HG03520 (cell line): Measurements from ENCODE around the gene RBSN.

Source experiments
- ATAC-seq: cut with Tn5 transposase; IDR thresholded peaks from one replicate; pipeline ENCODE4 v1.9.1; 2021; ENCODE audit warnings: mild to moderate bottlenecking, moderate library complexity; ENCODE audit not compliant: unreplicated experiment

RBSN gene

DNA sequence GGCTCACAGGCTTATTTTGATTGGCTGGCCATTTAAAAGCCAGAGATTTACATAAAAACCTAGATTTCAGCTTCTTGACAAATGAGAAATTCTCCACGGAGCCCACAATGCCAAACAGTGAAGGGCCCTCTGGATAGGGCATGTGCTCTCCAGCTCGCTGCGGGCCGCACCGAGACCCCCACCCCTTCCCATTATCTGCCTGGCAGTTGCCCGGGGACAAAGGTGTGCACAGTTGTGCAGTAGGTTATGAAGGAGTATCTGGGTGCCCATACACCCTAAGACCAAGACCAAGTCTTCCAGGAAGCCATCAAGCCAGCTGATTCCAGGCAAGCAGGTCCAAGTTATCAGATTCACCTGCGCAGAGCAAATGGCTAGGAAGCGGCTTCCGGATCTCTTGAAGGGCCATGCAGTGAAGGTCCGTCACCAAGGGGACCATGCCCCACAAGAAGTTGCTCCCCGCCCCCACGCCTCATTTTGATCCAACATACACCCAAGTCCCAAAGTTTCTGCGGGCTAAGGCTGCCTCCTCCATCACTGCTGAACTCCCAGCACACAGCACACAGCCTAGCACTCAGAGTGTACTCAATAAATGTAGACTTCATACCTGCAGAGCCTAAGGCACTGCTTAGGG lies 35.2 kb downstream of the RBSN start:
- ATAC-seq: no peak

DNA sequence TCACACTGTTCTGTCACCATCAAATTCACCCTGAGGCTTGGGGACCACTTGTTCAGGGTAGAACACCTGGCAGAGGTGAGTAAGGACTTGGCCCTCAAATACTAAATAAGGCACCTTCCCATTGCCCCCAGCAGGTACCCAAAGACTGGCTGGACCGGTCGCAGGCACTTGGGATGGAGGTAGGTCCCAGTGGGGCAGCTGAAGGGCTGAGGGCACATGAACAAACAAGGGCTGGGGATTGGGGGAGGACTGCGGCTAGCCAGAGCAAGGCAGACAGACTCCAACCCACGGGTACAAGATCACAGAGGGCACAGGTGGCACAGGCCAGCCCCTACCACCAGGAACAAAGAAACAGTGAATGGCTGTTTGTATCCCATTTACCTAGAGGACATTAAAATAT lies 35.7 kb downstream of the RBSN start:
- no peak for ATAC-seq

DNA sequence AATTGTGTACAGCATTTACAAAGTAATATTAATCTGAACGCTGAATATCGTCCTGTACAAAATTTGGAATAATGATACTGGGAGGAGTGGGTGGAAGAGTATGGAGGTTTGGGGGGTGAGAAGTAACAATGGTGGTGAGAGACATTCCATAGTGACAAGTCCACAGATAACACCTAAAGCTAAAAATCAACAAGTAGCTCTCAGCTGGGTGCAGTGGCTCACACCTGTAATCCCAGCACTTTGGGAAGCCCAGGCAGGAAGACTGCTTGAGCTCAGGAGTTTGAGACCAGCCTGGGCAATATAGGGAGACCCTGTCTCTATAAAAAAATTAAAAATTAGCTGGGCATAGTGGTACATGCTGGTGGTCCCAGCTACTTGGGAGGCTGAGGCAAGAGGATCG lies 38.9 kb downstream of the RBSN start:
- ATAC-seq: no peak

DNA sequence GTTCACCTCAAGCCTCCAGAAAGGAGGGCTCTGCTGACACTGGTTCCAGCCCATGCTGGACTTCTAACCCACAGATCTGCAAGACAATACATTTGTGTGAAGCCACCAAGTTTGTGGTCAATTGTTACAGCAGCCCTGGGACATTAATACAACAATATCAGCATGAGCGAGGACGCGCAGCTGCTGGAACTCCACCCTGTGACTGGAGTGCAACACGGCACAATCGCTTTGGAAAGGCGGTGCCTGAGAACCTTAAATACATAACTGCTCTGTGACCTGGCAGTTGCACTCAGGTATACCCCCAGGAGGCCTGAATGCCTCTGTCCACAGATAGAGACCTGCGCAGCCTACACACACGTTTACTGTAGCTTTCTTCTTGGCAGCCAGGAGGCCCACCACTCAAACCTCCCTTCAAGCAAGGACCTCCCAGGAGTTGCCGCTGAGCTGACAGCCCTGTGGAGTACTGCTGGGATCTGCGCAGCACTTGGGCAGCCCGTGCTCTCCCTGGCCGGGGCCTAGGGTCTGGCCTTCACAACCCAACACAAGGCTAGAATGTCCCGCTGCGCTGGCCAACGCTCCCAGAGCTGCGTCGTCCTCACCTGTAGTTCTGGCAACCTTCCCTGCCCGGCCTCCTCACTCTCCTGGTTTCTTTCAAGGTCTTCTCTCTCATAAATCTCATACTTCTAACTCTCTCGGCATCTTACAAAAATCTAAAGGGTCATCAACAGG lies 42.1 kb downstream of the RBSN start:
- ATAC-seq: no peak

DNA sequence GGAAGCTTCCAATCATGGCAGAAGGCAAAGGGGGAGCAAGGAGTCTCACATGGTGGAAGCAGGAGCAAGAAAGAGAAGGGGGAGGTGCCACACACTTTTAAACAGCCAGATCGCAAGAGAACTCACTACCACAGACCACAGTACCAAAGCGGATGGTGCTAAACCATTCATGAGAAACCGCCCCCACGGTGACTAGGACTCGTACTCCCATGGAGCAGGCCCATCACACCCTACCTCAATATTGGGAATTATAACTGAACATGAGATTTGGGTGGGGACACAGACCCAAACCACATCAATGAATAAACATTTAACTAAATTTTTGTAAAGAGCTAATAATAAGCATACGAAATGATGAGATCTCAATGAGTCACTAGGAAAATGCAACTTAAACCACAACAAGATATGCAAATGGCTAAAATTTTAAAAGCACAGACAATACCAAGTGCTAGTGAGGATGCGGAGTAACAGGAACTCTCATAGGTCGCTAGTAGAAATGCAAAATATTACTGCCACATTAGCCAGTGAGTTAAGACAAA lies 43.9 kb downstream of the RBSN start:
- ATAC-seq: peak; percentile 34

DNA sequence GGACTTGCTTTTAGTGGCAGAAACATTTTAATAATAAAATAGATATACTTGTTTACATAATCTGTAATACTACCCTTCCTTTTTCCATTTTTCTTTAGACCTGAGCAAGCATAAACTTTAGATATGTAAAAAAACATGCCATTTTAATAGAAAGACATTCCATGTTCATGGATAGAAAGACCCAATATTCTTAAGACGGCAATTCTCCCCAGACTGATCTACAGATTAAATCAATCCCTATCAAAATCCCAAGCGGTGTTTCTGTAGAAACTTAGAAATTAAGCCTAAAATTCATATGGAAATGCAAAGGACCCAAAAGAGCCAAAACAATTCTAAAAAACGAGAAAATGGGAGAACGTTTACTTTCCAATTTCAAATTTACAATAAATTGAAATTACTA lies 45.4 kb downstream of the RBSN start:
- no peak for ATAC-seq

DNA sequence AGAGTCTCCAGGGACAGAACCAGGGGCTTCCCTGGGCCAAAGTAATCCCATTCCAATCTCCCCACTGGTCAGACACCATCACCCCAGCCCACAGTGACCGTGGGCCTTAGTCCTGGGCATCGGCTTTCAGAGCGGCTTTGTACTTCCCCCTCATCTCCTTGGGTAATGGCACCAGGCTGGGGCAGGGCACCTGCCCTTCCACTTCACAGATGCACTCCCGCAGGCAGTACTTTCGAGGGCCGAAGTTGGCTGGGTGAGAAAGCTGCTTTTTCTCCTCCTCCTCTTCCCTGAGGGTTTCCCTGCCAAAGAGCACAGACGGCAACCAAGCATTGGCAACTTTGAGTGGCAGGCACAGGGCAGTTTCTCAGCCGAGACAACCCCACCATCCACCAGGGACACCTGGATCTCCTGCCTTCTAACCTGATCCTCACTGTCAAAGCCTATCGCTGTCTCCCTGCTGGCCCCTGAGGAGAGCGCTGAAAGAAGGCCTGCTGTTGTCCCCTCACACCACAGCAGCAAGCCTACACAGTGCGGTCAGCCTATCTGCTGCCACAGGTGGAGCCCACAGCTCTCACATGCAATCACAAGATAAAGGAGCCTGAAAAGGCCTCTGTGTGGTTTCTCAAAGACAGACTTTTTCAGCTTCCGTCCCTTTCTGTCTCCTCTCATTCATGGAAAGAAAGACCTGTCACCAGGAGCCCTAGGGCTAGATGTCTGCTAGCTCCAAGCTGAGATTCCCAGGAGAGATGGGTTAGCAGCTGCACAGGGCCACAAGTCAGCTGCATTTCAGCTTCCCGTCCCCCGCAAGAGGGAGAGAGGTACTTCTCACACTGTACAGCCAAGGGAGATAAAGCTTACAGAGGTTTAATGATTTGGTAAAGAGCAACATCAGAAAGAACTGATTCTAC lies 46.4 kb downstream of the RBSN start:
- ATAC-seq: no peak

DNA sequence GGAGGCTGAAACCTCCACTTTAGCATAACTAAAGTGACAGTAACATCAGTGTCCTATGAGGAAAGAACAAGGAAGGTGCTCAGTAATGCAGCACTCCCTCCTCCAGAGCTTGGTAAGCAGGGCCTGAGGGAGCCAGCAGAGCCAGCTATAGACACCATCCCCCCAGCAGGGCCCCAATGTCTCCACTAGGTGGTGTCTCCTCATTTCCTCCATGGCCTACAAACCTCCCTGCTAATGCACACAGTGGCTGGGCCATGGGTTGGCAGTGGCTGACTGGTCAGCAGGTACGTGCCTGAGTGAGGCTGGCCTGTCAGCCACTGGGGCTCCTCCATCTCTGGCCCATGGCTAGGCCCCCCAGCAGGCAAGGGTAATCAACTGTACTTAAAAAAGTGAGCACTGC lies 47.4 kb downstream of the RBSN start:
- ATAC-seq: peak; percentile 53

DNA sequence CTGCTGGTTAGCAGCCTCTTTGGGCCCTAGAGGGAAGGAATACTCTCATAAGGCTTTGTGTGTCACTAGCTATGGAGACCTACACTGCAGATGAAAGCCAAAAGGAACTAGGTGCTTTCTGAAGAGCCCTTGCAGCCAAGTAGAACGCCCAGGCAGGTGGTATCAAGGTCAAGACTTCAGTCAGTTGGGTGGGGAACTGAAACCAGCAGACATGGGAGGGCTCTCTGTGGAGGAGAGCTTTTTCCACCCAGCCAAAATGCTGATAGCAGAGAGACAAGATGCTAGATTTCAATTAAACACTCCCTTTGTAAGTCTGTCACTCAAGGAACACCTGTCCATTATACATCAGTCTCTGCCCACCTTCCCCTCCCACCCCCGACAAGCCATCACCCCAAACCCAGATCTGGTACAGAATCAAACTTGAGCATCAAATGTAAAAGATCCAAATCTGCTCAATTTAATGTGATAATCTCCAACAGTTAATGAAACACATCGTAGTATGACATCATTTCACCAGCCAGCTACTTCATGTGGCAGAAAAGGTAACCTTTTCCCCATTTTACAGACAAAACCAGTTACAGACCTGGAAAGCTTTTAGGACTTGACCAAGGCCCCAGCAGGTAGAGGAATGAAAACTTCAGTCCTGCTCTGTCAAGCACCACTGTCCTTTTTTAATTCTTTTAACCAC lies 48.4 kb downstream of the RBSN start:
- ATAC-seq: peak; percentile 76

DNA sequence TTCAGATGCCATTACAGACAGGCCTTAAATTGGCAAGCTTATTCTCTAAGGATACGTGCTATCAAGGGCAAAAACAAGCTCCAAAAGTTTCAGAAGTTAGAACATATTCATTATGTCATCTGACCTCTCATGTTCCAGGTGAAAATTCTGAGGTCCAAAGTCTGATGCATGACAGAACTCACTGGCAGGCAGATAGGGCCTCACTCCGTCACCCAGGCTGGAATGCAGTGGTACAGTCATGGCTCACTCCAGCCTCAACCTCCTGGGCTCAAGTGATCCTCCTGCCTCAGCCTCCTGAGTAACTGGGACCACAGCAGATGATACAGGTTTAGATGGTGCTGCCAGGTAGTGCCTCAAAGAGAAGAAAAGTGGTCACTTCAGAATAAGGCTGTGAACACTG lies 49.4 kb downstream of the RBSN start:
- no peak for ATAC-seq

DNA sequence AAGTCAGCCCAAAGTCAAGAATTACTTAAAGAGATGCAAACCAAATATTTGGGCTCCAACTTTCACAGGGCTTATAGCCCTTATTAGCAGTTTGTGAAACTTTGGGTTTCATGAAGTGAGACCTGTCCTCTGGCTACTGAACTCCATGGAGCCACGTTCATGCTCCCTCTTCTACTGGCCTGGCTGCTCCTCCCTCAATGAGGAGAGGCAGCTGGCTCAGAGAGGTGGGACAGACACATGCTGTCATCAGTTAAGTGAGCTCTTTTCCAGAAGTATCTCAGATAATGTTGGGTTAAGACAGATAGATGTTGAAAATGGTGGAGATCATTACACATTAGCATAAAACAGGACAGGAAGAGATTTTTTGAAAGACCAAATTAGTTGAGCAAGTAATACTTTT lies 53.3 kb downstream of the RBSN start:
- ATAC-seq: no peak

DNA sequence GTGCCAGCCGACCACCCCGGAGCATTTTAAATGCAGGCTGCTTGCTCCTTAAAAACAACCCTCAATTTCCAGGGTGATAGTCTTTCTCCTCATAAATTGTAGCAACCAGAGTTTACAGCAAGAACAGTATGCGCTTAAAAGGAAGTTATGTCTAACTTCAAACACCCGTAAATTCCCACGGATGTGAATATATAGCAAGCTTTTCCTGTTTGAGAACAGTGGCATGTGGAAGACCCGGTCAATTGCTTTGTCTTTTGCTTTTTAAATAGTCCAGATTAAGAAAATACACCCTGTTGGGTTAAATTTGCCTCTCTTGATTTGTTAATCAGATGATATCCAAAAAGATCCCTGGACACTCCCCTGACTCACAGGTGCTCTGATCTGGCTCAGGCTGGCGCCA lies 54.6 kb downstream of the RBSN start:
- ATAC-seq: no peak

DNA sequence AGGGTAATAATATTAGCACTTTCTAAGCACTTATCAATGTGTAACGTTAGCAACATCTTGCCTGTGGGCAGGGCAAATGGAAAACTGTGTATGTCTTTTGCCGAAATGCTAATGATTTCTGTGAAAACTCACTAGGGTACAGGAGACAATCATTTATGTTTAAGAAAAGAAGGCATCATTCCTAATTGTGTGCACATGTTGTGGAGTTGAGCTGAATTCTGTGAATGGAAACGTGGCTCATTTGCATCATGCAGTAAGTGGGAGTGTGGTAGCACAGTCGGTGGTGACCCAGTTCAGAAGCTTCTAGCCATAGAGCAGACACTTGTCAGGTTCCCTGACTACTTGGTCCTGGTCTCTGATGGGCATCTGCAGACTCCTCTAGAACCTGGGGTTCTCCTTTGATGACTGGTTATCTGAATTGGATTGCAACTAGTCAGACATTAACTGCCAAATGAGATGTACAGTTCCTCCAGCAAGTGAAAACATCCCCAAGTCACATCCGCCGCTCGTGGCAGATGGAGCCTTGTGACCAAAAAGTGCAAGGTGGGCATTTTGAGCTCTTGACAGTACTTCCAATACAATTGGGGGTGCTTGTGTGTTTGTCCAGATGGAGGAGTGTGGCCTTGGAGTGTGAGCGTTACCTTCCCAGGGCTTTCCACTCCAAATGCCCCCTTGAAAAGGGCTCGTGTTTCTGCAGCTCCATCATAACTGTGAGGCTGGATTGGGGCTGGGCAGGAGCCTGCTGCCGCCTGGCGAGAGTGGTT lies 55.4 kb downstream of the RBSN start:
- ATAC-seq: no peak

DNA sequence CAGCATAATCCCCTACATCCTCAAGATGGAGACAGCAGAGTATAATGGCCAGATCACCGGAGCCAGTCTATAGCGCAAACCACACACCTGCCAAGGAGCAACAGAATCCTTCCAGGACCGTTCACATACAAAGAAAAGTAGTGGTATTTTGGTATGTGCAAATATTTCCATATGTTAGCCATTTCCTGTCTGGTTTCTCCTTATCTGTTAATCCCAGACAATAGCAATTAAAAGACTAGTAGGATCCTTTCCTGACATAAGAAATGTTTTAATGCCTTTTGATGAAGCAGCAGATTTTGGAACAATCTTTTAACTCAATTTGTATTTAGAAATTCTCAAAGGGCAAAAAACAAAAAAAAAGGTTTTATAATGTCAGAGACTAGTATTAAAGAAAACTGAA lies 56.0 kb downstream of the RBSN start:
- no peak for ATAC-seq

DNA sequence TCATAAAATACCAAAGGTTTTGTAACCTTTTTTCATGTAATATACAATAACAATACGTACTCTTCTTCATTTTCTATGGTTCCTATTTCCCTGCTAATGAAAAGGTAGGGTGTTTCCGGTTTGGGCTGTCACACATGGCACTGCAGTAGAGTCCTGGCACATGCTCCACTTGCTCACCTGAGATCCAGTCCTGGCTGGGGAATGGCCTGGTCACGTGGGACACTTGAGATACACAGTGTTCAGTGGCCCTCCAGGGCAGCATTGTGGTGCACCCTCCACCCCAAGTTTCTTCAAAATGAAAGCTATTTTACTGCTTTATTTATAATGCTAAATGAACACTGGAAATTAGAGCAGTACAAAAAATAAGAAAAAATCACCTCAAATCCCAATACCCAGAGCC lies 57.0 kb downstream of the RBSN start:
- no peak for ATAC-seq

DNA sequence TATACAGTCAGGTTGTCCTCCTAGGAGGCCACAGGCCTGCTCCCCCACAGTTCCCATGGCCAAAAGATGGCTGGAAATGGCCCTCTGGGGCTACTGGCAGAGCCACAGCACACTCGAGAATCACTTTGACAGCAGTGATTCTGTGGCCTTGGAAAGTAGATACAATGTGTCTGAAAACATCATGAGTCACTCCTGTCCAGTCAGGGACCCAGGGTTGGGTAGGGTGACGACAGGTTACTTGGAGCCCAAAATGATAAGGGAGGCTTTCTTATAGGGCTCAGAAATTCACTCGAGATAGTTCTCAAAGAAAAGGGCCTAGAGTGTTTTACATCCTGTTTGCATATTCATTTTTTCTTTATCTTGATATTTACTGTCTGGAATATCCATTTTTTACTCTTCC lies 58.1 kb downstream of the RBSN start:
- no peak for ATAC-seq

DNA sequence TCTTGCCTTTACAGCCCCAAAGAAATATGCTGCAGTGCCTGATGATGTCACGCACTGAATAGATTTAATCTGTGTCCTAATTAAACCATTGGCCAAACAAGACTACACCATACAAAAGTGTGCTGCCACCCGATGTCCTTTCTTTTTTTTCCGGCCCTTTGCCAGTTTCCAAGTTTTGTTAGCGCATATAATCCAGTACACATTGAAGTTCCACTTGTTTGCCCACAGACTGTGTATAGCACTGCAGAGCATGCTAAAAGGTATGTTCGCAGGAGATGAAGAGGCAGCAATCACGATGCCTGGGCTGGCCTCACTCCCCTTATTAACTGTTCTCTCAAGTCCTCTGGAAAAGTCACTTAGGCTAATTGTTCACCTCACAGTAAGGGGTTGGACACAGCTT lies 60.6 kb downstream of the RBSN start:
- no peak for ATAC-seq

DNA sequence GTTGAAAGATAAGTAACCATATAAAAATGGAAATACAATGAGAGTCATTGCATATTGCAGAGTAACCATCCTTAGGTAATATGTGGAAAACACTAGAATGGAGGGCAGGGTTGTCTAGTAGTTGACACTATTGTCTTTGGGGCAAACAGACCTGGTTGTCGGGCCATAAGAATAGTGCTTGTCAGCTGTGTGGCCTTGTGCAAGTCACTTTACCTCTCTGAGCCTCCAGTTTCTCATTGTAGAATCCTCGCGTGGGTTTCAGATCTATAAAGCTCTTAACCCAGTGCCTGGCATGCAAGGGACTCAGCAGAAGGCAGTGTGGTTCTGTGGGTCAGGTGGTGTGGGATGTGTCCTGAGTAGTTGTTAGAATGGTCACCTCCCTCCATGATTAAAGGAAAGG lies 65.8 kb downstream of the RBSN start:
- no peak for ATAC-seq

DNA sequence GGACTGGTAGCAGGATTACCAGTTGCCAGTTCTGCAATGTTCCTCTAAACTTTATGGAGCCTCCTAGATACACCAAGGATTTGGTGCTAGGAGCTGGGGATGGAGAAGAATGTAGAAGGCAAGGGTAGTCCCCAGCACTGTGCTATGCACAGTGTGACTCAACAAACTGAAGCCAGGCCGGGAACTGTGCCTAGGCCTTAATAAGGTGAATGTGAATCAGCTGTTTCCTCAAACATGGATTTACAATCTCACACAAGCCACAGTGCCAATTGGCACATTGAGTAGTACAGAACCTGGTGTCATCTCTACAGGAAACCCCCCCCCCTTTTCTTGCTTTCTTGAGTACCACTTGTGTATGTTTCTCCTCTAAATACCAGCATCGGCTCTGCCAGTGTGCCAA lies 66.3 kb downstream of the RBSN start:
- no peak for ATAC-seq

DNA sequence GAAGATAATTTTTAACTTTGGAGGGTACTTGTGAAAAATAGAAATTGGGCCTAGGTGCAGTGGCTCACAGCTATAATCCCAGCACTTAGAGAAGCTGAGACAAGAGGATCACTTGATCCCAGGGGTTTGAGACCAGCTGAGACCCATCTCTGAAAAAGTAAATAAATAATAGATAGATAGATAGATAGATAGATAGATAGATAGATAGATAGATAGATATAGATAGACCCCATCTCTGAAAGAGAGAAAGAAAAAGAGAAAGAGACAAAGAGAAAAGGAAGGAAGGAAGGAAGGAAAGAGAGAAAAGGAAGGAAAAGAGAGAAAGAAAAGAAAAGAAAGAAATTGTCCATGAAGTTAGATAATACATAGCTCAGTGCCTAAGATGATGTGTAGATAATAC lies 69.3 kb downstream of the RBSN start:
- ATAC-seq: no peak
